ENCODE measurements around the gene FAM193A.
"Not testable (repeated sequence)": the region's sequence is repeated elsewhere in the genome, so short reads cannot be mapped to it uniquely, and the experiment has no call there.

- TF ChIP-seq ARNTL (CRISPR knock-in tag; IDR thresholded peaks at IDR 0.05; ENCODE audit: borderline replicate concordance, low read depth); TSHZ2 (CRISPR knock-in tag; IDR thresholded peaks at IDR 0.05); CSRNP3 (CRISPR knock-in tag; IDR thresholded peaks at IDR 0.05); CSDC2 (CRISPR knock-in tag; IDR thresholded peaks at IDR 0.05); ZFP30 (CRISPR knock-in tag; IDR thresholded peaks at IDR 0.05); PPARA (CRISPR knock-in tag; IDR thresholded peaks at IDR 0.05; ENCODE audit: borderline replicate concordance); TCF4 (CRISPR knock-in tag; IDR thresholded peaks at IDR 0.05; ENCODE audit: borderline replicate concordance); ISL1 (CRISPR knock-in tag; IDR thresholded peaks at IDR 0.05); PATZ1 (CRISPR knock-in tag; IDR thresholded peaks at IDR 0.05; ENCODE audit: borderline replicate concordance); RARB (CRISPR knock-in tag; IDR thresholded peaks at IDR 0.05); ZNF8 (CRISPR knock-in tag; IDR thresholded peaks at IDR 0.05); GLIS3 (CRISPR knock-in tag; IDR thresholded peaks at IDR 0.05); ZC3H10 (CRISPR knock-in tag; IDR thresholded peaks at IDR 0.05); SNAI2 (CRISPR knock-in tag; IDR thresholded peaks at IDR 0.05): not testable (repeated sequence)
Measured at GRCh38 chr4:2726881-2727280, 190.4 kb downstream of the FAM193A start.
